ENCODE data around the gene AGAP1.

GRCh38 chr2:236157366-236157765, 663.5 kb downstream of the AGAP1 start:
- TF ChIP-seq CTCF (IDR thresholded peaks at IDR 0.05) = no peak
- TF ChIP-seq POLR2AphosphoS5 (IDR thresholded peaks at IDR 0.05; ENCODE audit: insufficient read depth in 1 of 2, low read depth in 1 of 2) = no peak

Measured in vagina (tissue), 2 donors.